Measurements from ENCODE around the gene ATP6V0E2.
"Not testable (repeated sequence)": the region's sequence is repeated elsewhere in the genome, so short reads cannot be mapped to it uniquely, and the experiment has no call there.

The ATP6V0E2 gene

DNA sequence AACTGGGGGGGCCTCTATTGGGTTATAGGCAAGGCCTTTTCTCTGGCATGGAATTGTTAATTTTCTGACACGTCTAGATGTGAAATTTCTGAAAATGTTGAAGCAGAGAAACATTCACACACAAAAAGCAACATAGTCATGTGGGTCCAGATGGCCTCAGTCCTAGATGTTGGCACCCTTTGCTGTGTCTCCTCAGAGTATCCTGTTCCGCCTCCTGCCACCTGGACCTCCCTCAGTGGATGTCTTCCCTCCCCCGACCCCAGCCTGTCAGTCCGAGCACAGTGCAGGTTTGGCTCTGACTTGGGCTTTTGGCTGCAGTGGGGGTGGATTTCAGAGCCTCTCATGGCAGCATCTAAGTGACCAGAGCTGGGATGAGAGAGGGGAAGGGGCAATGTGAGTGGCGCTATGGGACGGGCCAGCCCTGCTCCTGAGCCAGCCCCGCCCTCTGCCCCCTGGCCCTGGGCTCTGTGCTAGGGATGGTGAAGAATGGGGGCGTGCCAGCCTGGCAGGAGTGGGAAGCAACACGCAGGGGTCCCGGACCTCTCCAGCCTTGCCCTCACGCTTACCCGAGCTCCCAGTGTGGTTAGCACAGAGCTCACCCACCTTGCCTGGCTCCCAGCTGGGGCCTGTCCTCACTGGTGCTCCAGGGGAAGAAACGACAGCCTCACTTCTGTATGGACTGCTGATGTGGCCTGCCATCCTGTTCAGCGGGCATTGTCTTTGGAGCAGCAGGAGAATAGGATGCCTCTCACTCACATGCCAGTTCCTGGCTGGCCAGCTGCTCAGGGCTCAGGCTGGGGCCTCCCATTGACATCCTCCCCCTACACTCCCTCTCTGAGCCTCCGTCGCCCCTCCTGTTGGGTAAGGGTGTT lies 6.2 kb downstream of the ATP6V0E2 start:
- no peak for DNase-seq (ENCODE audit: low spot score)

DNA sequence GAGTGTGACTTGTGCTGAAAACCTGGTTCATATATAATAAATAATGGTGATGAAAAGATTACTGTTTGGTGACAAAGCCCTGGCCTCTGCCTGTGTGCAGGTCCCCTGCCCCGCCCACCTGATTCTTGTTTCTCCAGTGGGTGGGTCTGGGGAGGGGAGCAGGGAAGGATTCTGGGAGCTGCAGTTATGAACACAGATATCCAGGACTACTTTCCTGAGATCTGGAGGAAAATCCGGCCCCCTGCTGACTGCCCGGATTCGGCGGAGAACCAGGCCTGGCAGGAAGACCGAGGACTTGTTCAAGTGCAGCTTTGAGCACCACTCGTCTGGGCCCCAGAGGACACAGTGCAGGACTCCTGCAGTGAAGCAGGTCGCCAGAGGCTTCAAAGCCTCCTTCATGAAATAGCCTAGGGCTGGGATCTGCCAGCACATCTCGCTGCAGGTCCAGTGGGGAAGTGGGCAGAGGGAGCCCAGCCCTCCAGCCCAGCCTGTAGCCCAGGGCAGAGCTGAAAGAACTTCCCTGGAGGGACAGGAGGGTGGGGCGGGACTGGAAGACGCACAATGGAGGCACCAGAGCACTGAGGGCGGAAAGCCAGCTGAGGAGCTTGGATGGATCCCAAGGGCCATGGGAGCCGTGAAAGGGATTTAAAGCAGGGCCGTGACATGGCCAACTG lies 7.0 kb downstream of the ATP6V0E2 start:
- no peak for DNase-seq (ENCODE audit: low spot score)

DNA sequence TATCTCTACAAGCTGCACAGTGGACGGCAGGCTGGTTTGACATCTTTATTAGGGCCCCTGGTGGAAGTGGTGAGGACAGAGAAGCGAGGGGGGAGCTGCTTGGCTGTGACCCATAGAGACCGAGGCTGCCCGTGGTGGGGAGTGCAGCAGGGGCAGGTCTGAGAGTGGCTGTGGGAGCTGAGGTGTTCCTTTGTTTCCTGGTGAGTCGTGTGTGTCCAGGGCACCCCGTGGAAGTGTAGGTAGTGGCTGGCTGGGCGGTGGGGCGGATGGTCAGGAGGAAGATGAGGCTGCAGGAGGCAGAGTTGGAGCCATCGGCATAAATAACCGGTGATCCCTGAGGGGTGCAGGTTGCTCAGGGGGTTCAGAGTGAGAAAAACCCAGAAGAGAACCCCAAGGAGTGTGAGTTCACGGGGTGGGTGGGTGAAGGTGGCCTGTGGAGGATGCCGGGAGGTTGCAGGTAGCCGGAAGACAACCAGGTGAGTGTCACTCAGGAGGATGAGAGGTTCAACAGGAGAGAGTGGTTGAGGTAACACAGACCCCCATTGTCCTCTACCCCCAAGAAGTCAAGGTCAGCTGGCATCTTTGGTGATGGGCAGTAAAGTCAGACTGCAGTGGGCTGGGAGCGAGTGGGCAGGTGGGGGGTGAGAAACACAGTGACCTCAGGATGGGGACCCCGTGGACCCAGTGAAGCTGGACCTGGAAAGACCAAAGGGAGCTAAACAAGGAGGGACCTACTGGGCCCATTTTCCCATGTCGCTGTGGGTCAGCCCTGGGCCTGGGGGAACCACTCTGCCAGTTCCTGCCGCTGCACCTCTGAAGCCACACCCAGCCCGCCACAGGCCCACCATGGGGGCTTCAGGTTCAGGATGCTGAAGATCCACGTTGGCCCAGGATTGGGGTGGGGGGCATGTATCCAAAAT lies 7.8 kb downstream of the ATP6V0E2 start:
- DNase-seq (ENCODE audit: low spot score) = no peak

DNA sequence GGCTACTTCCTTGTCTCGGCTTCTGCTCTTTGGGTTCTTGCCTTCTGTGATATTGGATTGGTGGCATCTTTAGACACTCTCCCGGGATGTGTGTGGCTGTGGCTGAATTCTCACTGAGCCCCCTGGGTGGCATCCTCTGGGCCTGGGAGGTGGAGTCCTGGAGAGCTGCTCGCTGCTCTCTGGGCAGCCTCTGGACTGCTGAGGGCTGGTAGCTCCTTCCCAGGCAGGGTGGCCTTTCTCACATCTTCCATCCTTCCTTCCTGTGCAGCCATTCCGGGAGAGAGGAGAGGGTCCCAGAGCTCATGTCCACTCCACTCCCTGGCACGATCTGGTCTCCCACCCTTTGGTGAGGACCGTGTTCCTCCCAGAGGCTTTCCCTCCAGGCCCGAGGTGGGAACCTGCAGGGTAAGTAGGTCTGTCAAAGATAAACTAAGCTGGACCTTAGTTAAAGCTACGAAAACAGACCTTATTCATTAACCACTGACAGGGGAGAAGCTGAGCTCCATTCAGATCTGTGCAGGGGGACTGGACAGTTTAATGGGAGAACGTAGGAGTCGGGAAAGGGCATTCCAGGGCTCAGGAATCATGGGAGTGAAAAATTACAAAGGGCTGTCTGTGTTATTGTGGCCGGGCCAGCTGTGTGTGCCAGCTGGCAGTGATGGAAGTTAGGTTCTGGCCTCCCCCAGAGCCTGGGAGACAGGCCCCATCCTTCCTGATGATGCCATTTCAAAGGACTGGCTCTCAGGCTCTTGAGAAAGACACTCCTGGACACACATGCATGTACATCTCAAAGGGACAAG lies 8.7 kb downstream of the ATP6V0E2 start:
- no peak for DNase-seq (ENCODE audit: low spot score)

DNA sequence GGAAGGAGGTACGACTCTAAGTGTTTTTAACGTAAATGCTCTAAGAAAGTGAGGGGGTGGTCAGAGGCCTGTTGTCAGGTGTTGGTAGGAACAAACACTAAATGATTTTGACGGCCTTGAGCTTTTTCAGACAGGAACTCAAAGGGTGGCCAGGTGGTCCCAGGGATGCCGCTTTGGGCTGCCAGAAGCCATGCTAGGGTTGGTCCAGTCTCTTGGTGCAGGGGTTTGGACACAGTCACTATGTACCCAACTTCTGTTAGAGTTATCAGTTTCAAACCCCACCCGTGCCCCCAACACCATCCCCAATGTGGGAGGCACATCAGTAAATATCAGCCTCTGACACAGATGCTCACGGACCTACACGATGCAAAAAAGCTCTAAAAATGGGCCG lies 9.3 kb downstream of the ATP6V0E2 start:
- no peak for DNase-seq (ENCODE audit: low spot score)

DNA sequence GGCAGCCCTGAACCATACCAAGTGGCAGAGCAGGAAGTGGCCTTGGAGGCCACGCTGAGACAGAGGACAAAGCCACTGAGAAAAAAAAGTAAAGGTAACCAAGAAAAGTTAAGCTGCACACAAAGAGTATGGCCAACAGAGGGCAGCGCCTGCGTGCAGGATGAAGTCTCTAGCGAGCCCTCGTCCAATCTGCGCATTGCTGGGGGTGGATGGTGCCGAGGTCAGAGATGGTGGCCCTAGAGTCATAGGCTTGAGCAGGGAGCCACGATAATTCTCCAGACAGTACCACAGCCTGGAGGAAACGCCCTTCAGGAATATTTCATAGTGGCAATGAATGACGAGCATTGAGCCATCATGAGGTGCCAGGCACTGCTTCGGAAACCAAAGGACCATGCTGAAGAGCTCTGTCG lies 9.7 kb downstream of the ATP6V0E2 start:
- no peak for DNase-seq (ENCODE audit: low spot score)

DNA sequence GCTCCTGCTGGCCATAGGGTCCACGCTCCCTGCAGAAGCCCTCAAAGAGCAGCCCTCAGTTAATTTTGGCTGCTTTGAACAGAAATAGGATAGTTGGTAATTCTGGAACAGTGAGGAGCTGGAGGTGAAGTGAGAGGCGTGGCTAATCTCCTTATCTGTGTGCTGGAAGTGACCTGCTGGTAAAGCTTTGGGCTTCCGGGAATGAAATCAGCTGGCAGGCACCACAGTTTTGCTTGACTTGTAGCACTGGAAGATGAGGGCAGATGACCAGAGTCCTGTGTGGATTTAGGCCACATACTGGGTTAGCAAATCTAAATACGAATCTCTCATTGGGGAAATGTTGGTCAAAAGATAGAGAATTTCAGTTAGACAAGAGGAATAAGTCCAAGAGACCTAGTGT lies 10.2 kb downstream of the ATP6V0E2 start:
- DNase-seq (ENCODE audit: low spot score) = no peak

DNA sequence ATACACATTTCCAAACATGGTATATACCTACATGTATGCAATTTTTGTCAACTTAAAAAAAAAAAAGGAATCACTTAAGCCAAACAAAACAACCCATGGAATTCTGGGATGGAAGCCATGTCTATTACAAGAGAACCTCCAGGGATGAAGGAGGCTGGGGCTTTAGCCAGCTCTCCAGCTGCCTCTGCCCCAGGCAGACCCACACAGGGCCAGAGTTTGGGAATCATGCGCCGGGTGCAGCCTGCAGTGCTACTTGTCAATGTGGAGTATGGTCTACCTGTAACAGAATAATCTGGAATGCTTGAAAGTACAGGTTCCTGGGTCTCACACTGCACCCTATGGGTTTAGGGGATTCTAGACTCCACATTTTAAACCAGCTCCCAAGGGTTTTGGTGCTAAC lies 10.8 kb downstream of the ATP6V0E2 start:
- DNase-seq (ENCODE audit: low spot score) = no peak

DNA sequence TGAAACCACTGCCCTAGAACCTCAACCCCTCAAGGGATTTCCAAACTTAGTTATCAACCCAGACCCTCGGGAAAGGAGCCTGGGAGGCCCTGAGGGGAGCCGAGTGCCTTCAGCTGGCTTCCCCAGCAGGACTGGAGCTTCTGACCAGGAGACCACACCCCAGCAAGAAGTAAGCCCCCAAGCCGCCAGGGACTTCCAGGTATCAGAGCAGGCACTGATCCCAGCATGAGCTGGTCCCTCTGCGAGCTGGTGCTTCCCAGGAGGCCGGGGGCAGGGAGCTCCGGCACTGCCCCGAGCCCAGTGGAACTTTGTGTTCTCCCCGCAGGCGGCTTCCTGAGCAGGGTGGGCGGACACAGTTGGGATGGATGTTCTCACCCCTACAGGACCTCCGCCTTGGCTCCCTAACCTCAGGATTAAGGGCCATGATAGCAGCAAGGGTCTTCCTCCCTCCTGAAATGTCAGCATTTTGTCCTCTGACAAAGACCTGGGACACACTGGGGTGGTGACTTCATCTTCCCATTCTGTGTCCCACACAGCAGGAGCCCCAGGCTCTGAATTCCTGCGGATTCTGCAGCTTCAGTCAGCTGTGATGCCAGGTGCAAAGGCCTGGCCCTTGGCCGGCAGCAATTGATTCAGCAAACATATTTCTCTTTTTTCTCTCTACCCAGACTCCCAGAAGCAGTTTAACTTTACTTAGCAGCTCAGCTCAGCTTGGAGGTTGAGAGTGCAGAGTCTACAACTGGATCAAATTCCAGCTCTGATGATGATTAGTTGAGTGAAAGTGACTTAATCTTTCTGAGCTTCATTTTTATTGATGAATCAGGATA lies 11.6 kb downstream of the ATP6V0E2 start:
- no peak for DNase-seq (ENCODE audit: low spot score)

DNA sequence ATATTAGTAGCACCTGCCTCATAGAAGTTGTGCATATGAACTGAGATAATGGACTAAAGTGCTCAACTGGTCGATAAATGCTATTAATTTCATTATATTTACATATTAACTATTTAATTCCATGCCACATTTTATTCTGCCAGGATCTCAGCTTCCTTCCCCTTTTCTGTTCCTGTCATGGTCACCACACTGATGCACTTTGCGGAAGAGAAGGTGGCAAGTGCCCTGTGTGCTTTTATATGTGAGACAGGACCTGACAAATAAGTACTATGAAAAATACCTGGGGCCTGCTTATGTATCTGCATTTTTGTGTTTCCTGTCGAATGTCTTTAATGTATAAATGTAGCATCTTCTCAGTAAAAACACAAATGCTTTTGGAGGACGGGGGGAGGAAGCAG lies 12.2 kb downstream of the ATP6V0E2 start:
- DNase-seq (ENCODE audit: low spot score) = no peak

DNA sequence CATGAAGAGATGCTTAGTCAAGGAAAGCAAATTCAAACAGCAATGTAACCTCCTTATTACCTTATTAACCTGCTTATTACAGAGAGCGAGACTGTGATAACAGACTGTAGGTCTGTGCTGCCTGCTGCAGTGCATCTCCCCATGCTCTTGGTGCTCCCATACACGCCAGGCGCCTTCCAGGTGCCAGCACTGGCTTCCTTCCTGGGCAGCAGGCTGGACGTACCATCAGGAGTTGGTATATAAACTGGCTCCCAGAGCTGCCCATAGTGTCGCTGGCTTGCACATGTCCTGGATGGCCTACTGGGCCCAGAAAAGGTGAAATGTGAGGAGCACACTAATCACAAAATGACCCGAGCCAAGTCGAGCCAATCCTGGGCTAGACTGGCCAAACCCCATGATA lies 13.5 kb downstream of the ATP6V0E2 start:
- DNase-seq (ENCODE audit: low spot score) = no peak

DNA sequence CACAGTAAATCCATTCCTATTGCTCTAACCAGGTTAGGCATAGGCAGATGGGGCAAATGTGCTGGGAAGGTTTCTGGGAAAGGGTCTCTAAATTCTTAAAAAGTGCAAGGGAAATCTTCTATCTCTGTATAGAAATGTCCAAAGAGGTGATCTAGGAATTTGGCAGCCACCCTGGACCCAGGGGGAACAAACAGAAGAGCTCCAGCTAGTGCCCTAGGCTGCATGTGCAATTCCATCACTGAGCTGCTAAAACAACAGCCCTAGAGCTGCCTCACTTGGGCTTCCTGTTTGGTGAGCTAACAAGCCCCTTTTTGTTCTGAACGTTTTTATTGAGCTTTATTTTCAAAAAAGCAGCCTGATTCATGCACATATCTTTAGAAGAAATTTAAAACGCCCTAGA lies 16.9 kb downstream of the ATP6V0E2 start:
- DNase-seq (ENCODE audit: low spot score) = not testable (repeated sequence)

DNA sequence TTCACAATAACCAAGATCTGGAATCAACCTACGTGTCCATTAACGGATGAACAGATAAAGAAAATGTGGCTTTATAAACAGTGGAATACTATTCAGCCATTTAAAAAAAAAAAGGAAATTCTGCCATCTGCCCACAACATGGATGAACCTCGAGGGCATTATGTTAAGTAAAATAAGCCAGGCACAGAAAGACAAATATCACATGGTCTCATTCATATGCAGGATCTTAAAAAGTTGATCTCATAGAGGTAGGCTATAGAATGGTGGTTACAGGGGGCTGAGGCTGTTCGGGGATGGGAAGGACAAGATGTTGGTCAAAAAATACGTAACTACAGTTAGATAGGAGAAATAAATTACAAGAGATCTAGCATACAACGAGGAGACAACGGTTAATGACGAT lies 21.2 kb downstream of the ATP6V0E2 start:
- DNase-seq (ENCODE audit: low spot score) = not testable (repeated sequence)

DNA sequence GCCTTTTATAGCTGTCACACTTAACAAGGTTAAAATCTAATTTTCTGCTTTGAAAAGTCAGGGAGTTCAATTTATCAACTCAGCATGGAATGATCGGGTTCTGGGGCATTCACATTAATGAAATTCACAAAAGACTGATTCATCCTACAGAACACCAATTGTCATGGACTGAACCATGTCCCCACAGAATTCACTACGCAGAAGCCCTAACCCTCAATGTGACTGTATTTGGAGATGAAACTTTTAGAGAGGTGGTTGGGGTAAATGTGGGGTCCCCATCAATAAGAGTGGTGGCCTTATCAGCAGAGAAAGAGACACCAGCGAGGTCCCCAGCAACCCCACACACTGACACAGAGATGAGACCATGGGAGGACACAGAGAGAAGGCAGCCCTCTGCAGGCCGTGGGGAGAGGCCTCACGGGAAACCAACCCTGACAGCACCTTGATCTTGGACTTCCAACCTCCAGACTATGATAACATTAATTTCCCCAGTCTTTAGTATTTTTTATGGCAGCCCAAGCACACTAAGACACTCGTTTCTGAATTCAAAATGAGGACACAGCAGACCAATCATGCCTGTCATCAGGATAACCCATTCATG lies 34.1 kb downstream of the ATP6V0E2 start:
- DNase-seq (ENCODE audit: low spot score) = not testable (repeated sequence)

DNA sequence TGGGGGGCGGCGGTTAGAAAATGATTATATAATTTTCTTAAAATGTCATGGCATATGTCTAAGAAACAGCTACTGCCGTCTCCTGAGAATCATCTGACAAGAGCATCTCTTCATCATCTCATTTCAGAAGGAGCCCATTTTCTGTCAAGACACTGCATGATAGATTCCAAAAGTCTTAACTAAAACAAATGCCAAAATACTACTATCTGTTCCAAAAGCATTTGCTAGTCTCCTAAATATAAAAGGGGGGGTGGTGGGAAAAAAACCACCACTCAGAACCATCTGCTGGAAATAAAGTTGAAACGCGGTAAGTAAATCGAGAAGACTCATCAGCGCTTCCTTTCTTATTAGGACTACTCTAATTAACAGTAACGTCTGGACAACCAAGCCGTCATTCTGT lies 36.5 kb downstream of the ATP6V0E2 start:
- DNase-seq (ENCODE audit: low spot score) = not testable (repeated sequence)

DNA sequence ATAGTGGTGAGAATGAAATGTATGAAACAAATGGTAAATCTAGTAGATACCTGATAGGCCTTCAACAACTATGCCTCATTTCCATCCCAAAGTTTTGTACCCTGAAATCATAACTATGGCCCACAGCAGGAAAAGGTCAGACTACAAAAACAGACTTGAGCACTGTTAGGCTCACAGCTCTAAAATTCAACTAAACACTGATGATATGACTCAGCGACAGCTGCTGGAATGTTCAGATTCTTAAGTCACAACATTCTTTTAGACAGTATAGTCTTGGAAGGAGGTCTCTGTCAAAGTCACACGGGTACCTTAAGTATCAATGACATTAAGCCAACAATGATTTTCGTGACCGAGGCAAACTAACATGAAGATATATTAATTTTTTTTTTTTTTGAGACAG lies 38.4 kb downstream of the ATP6V0E2 start:
- DNase-seq (ENCODE audit: low spot score) = not testable (repeated sequence)

DNA sequence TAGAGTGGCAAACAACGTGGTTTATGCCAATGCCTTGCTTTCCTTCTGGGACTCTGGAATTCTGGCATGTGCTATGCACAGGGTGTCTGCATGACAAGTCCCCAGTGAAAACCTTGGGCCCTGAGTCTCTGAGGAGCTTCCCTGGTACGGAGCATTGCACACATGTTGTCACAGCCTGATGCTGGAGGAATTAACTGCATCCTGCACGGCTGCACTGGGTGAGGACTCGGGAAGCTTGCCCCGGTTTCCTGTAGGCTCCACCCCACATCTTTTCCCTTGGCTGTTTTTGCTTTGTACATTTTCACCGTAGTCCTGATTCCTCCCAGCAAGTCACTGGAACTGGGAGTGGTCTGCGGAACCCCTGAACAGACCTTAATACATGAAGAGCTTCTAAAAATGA lies 52.6 kb downstream of the ATP6V0E2 start:
- not testable (repeated sequence) for DNase-seq (ENCODE audit: low spot score)
